HepG2 (cell line): ENCODE data around the gene BYSL. TPM values are rescaled to one million over a fixed set of nuclear protein-coding genes. Genes with fewer than 3 reads are reported as not detected.
A peak's percentile ranks its signal among the peaks of the same experiment; 100 is the strongest.

Experiments
- ATF5 ChIP-seq: sonication (generic); formaldehyde crosslinking; IDR thresholded peaks from 2 replicates; pipeline ENCODE4 v1.4.0; 2020; ENCODE audit warnings: mild to moderate bottlenecking, low read depth, missing genetic modification reagents
- ATF7-NPFF ChIP-seq: sonication (generic); formaldehyde crosslinking; IDR thresholded peaks from 2 replicates; pipeline ENCODE4 v1.8.1; 2023; ENCODE audit warnings: mild to moderate bottlenecking, low read depth, missing genetic modification reagents, moderate library complexity
- CBX2 ChIP-seq, 2 experiments: fragments of 200-600 bp in 1 of 2; sonication (generic); formaldehyde crosslinking in 1 of 2; IDR thresholded peaks; 2 replicates each; pipeline versions ENCODE4 v1.7.0 to v1.8.1; 2018 to 2022; ENCODE audit warnings: low read depth in 2 of 2, low read length in 1 of 2, mild to moderate bottlenecking in 1 of 2, missing genetic modification reagents in 1 of 2
- FOXM1 ChIP-seq: sonication (generic); formaldehyde crosslinking; IDR thresholded peaks from 2 replicates; pipeline ENCODE4 v1.5.0; 2020; ENCODE audit warnings: missing genetic modification reagents
- IRF9 ChIP-seq: sonication (generic); formaldehyde crosslinking; IDR thresholded peaks from 2 replicates; pipeline ENCODE4 v1.8.0; 2022; ENCODE audit warnings: missing genetic modification reagents, mild to moderate bottlenecking, borderline replicate concordance
- KIAA2018 ChIP-seq: sonication (generic); formaldehyde crosslinking; IDR thresholded peaks from 2 replicates; pipeline ENCODE4 v1.5.0; 2020; ENCODE audit warnings: mild to moderate bottlenecking, missing genetic modification reagents, borderline replicate concordance
- KLF12 ChIP-seq: sonication (generic); formaldehyde crosslinking; IDR thresholded peaks from 2 replicates; pipeline ENCODE4 v1.4.0; 2020; ENCODE audit warnings: missing genetic modification reagents, borderline replicate concordance
- MTF1 ChIP-seq: sonication (generic); formaldehyde crosslinking; IDR thresholded peaks from 2 replicates; pipeline ENCODE4 v1.5.0; 2020; ENCODE audit warnings: missing genetic modification reagents
- NR2F1 ChIP-seq, 2 experiments: fragments of 450-650 bp in 1 of 2; formaldehyde crosslinking in 1 of 2; IDR thresholded peaks; 2 replicates each; pipeline versions ENCODE4 v1.5.0 to v1.6.1; 2016 to 2020; ENCODE audit warnings: mild to moderate bottlenecking in 1 of 2, missing compliant biosample characterization in 1 of 2, missing genetic modification reagents in 1 of 2, moderate library complexity in 1 of 2
- PATZ1 ChIP-seq: sonication (generic); formaldehyde crosslinking; IDR thresholded peaks from 2 replicates; pipeline ENCODE4 v1.4.0; 2020; ENCODE audit warnings: missing genetic modification reagents
- PHF21A ChIP-seq: sonication (generic); formaldehyde crosslinking; IDR thresholded peaks from 2 replicates; pipeline ENCODE4 v1.5.0; 2020; ENCODE audit warnings: mild to moderate bottlenecking, missing genetic modification reagents
- PHF8 ChIP-seq: sonication (generic); formaldehyde crosslinking; IDR thresholded peaks from 2 replicates; pipeline ENCODE4 v1.5.0; 2020; ENCODE audit warnings: missing genetic modification reagents
- ZNF12 ChIP-seq: sonication (generic); formaldehyde crosslinking; IDR thresholded peaks from 2 replicates; pipeline ENCODE4 v1.5.0; 2020; ENCODE audit warnings: missing genetic modification reagents
- ZNF367 ChIP-seq: sonication (generic); formaldehyde crosslinking; IDR thresholded peaks from 2 replicates; pipeline ENCODE4 v1.4.0; 2020; ENCODE audit warnings: missing genetic modification reagents, borderline replicate concordance
- ZNF460 ChIP-seq: sonication (generic); formaldehyde crosslinking; IDR thresholded peaks from 2 replicates; pipeline ENCODE4 v1.5.1; 2020; ENCODE audit warnings: missing genetic modification reagents, mild to moderate bottlenecking, borderline replicate concordance
- ZSCAN20 ChIP-seq: sonication (generic); formaldehyde crosslinking; IDR thresholded peaks from 2 replicates; pipeline ENCODE4 v1.4.0; 2020; ENCODE audit warnings: missing genetic modification reagents, mild to moderate bottlenecking, borderline replicate concordance
- polyA plus RNA-seq, 8 experiments: library from polyadenylated mRNA; depleted of rRNA in 3 of 8; stranded (reverse) in 7 of 8; unstranded in 1 of 8; fragments of >200 nt; fragmentation: Illumina TruSeq in 4 of 8; extraction: Trizol in 4 of 8; gene quantifications; 2 replicates each; pipeline versions ENCODE4 v1.2.1 to v1.2.3, GENCODE V29; 2011 to 2016; ENCODE audit warnings: low read depth in 4 of 8, missing spikeins in 1 of 8, mixed read lengths in 1 of 8; ENCODE audit not compliant: insufficient read depth in 1 of 8
- total RNA-seq, 5 experiments: library from RNA; depleted of rRNA; stranded (reverse); fragments of >200 nt; fragmentation: Illumina TruSeq; extraction: Trizol; gene quantifications; 2 replicates each; pipeline ENCODE4 v1.2.3, GENCODE V29; 2016; ENCODE audit warnings: low read depth in 1 of 5

BYSL gene
- total and polyA plus RNA-seq, 2 of the 13 experiments (the other 11 are each of a cell fraction or from before 2014, with no cell fraction given), result 27.9 to 28.6 TPM

GRCh38 chr6:41920921-41921711 lies at the start of gene BYSL, which contains the start of gene MED20 (continued):
- TF ChIP-seq IRF9 (CRISPR knock-in tag), result peak; percentile 63; the same call in 1 of the 2 replicates
- TF ChIP-seq PATZ1 (CRISPR knock-in tag), result peak; percentile 59; the same call in 1 of the 2 replicates
- no peak for TF ChIP-seq CBX2 (IDR thresholded peaks at IDR 0.05; ENCODE audit: low read depth, low read length)
- TF ChIP-seq CBX2 (CRISPR knock-in tag; IDR thresholded peaks at IDR 0.05; ENCODE audit: low read depth), result 0 out of 2 replicates have a peak, but pooled peaks have one; percentile 49
- peak; percentile 68; the same call in 1 of the 2 replicates for TF ChIP-seq ATF5 (CRISPR knock-in tag)
- TF ChIP-seq ZNF460 (CRISPR knock-in tag), result no peak
- no peak for TF ChIP-seq FOXM1
- peak; percentile 95 for TF ChIP-seq ZSCAN20 (CRISPR knock-in tag)
- peak; percentile 87 for TF ChIP-seq PHF21A (CRISPR knock-in tag)
- no peak for TF ChIP-seq NR2F1 (CRISPR knock-in tag; IDR thresholded peaks at IDR 0.05)
- TF ChIP-seq ATF7-NPFF (CRISPR knock-in tag), result 0 out of 2 replicates have a peak, but pooled peaks have one; percentile 47
- TF ChIP-seq ZNF367 (CRISPR knock-in tag), result peak; percentile 46; the same call in 1 of the 2 replicates
- TF ChIP-seq KLF12 (CRISPR knock-in tag), result peak; percentile 98
- TF ChIP-seq KIAA2018 (CRISPR knock-in tag), result peak; percentile 94
- no peak for TF ChIP-seq MTF1
- TF ChIP-seq ZNF12 (CRISPR knock-in tag), result peak; percentile 34
- peak; percentile 92 for TF ChIP-seq PHF8
